Skin of body (tissue), 2 donors: ENCODE data around the gene EDEM3. TPM values are rescaled to one million over a fixed set of nuclear protein-coding genes. Genes with fewer than 3 reads are reported as not detected.
"Not testable (repeated sequence)": the region's sequence is repeated elsewhere in the genome, so short reads cannot be mapped to it uniquely, and the experiment has no call there.

ENCODE experiments used
- DNase-seq: peaks from one replicate; lab custom pipeline; 2025; lab: John Stamatoyannopoulos, UW
- total RNA-seq: library from RNA; depleted of rRNA; stranded (reverse); fragments of >200 nt; gene quantifications from one replicate; pipeline ENCODE4 v1.2.3, GENCODE V29; 2014

EDEM3 gene
- total RNA-seq, 1 donor from 2014 or later = 31.7 TPM

DNA sequence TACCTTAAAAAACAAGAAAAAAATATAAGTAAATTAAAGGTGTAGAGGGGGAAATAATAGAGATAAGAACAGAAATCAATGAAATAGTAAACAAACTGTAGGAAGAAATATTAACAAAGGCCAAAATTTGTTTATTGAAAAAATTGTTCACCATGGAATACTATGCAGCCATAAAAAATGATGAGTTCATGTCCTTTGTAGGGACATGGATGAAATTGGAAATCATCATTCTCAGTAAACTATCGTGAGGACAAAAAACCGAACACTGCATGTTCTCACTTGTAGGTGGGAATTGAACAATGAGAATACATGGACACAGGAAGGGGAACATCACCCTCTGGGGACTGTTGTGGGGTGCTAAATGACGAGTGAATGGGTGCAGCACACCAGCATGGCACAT is 75.2 kb downstream of the EDEM3 start:
- DNase-seq = not testable (repeated sequence)

DNA sequence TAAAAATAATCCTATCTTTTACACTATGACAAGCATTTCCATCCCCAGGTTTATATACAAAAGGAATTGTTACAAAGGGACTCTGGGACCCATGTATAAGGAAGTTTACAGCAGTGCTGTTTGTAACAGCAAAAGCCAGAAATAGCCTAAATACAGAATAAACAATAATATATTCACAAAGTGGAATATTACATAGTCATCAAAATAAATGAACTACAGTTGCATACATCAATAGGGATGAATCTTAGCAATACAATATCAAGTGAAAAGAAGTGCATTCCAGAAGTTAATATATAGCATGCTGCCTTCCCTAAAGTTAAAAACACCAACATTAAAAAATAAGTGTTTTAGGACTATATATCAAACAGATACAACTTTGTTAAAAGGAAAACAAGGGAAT is 77.3 kb downstream of the EDEM3 start:
- no peak for DNase-seq

DNA sequence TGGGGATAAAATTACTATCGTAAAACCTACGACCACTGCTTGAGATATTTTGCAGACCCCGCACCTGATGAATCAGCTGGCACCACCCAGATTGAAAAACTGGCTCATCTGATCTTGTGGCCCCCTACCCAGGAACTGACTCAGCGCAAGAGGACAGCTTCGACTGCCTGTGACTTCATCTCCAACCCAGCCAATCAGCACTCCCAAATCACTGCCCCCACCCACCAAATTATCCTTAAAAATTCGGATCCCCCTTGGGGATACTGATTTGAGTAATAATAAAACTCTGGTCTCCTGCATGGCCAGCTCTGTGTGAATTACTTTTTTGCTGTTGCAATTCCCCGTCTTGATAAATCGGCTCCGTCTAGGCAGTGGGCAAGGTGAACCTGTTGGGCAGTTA is 81.4 kb downstream of the EDEM3 start:
- DNase-seq = no peak

DNA sequence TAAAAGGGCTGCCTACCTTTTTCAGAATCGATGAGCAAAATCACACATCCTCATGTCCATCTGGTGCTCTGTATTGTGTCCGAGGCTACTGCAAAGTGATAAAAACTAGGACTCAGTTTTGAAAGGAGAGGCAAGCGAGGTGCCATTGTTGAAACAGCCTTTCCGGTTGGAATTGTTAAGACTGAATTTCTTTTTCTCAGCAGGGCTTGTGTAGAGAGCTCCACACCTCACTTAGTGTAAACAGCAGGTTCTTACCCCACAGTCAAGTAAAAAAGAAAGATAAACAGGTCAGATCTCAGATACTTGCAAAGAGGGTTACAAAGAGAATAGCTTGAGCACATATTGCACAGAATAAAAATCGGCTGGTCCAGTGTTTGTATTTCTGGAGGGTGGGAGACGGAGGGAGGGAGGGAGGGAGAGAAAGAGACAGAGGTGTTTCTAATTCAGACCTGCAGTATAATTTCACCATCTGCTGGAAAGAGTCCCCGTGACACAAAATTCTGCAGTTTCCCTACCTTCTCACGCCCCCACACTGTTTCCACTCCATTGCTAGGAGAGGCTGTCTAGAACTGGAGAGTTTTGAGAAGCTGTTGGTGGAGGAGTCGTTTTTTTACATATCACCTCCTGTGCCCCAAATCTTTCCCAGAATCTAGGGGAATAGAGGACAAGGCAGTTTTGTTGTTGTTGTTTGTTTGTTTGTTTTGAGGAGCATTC is 82.5 kb downstream of the EDEM3 start:
- no peak for DNase-seq

DNA sequence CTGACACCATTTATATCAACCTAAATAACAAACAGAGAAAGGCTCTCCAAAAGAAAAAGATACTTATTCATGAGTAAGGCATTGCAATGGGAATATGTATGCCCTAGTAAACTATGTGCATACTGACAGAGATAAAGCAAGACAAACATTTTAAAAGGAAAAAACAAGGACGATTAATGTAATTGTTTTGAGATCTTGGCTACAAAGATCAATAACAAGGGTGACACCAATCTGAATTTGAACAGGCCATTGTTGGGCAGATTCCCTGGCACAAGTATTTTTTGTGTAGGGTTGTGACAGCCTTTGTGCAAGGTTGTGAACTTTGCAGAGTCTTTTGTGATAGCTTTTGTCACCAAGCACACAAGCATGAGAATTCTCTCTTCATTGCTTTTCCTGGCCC is 85.3 kb downstream of the EDEM3 start:
- DNase-seq = no peak

DNA sequence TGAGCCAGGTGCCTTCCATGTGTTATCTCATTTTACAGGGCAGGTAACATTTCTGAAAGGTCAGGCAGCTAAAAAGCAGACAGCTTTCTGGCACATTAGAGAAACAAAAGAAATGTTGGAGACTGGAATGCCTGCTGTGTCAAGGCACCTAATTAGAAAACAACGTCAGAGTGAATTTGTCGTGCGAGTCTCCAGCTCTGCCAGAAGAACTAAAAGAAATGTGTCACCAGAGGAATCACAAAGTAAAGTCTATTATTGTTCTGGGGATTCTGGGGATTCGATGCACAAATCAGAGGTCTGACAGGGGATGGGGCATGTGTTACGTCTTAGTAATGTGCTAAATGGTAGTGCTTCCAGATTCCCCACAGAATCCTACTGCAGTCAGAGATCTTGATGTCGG is 89.3 kb downstream of the EDEM3 start:
- DNase-seq = no peak

DNA sequence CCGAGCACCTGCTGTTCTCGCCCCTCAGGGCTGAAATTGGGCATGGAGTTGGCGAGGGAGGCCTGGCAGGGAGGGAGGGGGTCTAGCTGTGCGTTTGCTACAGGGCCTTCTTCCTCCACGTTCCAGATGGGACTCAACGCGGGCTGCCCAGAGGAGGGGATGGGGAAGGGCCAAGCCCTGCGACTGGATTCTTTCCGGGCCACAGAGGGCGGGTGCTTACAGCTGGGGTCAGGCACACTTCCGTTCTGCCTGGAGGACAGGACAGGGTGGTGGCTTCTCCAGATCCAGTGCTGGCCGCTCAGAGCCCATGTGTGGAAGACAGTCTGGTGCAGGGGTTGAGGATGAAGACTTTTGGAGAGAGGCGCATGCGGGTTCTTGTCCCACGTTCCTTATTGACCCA is 90.0 kb downstream of the EDEM3 start:
- DNase-seq = no peak

DNA sequence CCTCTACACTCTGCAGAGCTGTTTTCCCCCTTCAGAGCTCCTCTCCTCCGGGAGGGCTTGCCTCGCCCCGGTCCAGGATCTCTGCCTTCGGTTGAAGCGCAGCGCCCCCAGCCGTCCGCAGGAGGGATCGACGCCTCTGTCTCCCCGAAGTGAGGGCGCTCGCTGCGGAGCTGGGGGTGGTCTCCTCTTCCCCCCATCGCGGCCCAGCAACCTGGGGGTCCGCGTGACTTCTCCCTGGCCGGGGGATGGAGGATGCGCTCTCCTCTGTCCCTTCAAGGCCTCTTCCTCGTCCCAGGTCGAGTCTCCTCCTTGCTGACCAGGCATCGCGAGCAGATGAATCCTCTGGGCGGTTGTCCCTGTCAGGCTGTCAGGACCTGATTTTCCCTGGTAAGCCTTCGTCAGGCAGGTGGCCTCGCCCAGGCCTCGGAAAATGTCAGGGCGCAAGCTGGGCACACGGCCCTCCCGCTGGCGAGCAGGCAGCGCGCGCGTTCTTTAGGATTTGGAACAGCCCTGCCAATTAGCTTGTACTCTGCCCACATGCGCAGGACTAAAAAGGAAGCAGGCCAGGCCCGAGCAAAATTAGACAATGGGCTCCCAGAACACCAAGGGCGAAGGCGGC is 90.5 kb downstream of the EDEM3 start:
- DNase-seq = peak; percentile 38

DNA sequence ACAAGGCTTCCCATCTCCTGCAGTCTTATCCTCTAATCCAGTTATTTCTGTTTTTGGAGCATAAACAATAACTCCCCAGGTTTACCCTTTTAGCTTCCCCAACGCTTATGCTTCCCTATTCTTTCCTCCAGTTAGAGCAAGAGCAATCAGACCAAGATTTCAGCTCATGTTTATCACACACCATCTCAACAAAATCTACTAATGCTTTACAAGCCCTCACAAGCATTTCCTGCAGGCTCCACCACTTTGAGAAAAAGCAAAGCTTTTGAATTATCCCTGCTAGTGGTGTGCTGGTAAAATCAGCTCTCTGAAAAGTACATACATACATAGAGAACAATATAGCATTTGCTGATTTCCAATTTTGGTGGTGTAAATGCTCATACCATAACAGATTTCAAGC is 92.9 kb downstream of the EDEM3 start:
- DNase-seq = no peak

DNA sequence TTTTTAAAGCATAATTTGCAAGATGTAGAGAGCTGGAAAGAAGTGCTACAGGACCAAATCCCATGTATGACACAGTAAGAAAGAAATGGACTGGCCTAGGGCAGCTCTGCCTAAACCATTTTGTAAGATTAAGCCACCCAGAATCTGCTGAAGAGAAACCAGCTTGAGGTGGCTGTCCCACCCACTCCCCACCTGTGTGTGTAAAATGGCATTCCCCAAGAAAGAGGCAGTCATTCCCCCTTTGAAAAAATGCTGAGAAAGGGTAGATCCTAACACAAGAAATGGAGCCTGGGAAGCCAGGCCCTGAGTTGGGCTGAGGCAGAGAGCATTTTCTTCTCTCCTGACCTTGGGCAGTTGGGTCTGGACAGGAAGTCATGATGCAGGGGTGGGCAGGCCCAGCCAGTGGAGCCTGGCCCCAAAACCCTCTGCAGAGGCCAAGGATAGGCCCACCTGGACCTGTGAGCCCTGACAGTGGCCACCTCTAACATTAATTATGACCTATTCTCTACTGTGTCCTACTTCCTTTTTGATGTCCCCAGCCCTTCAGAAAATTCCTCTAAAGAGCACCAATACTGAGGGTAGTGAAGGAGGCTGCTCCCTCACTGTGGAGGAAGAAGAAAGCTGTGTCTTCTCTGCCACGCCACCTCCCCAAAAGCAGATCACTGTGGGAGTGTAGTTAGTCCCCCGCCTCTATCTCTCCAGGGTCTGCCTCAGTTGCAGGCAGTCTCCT is 94.0 kb downstream of the EDEM3 start:
- no peak for DNase-seq

DNA sequence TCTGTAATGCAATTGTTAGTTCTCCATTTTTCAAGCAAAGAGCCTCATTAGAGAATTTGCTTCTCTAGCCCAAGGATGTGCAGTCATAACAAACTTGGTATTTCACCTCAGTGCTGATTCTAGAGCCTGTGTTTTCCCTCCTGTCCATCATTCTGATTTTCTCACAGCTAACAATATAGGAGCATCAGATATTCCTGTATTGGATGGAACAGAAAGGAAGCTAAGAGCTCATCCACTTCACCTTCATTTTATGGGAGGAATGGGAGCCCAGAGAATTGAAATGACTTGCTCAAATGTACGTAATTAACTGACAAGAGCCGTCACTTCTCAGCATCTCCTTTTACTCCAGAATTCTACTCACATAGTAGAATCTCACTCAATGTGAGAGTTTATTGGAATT is 96.6 kb downstream of the EDEM3 start:
- no peak for DNase-seq

DNA sequence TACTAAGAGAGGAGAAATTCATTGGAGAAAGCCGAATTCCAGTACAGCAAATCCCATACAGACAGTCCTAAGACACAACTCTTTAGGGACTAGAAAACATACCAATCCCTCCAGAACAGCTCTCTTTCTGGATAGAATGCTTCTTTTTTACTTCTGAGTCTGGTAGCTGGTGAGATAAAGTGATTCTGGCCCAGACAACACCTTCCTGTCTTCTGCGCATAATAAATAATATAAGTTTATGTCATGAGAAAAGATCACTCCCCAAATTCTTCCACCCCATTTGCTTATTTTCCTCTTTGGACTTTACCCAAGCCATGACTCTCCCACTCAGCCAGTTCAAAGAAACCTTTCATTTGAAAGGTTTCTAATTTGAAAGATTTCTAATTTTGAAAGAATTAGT is 98.4 kb downstream of the EDEM3 start:
- DNase-seq = no peak

DNA sequence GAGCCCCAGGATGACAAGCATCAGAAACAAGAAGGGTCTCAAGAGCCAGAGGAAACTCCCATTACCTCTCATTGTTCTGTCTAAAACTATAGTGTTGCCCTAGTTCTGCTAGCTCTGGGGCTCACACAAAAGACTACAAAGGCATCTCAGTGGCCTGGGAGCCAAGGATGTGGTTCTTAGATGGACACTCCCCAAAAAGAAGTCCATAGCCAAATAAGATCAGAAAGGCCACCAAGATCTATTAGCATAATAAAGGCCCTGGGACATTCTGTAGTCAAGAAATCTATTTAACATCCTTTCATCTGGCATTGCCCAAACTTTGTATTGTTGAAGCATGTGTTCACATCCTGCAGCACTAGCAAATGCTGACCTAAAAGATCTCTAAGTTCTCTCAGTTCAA is 99.5 kb downstream of the EDEM3 start:
- no peak for DNase-seq

DNA sequence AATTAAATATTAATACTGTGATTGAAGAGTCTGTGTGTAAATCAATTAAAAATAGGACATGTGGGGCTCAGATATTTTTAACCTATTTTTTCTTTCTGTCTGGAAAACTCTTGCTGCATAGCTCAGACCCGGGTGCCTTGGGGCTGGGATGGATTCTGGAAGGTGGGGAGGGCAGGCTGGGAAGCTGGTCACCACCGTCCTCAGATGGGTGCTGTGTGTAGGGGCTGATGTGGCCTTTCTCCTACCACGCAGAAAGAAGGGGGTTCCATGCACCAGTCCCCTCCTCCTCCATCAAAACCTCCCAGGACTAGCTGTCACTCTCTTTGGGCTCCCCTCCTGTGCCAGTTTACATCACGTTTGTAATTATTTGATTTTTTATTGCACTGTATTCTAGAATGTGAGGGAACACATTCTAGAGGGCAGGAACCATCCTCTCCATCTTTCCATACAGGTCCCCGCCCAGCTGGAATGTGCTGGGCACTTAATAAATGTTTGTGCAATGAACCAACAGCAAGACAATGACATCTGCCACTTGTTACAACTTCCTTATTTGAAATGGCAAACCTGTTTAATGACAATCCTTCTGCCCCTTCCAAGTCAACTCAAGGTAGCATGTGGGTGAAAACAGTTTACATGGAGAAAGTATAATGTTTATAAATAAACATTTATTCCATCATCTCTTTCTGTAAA is 104.3 kb downstream of the EDEM3 start:
- no peak for DNase-seq

DNA sequence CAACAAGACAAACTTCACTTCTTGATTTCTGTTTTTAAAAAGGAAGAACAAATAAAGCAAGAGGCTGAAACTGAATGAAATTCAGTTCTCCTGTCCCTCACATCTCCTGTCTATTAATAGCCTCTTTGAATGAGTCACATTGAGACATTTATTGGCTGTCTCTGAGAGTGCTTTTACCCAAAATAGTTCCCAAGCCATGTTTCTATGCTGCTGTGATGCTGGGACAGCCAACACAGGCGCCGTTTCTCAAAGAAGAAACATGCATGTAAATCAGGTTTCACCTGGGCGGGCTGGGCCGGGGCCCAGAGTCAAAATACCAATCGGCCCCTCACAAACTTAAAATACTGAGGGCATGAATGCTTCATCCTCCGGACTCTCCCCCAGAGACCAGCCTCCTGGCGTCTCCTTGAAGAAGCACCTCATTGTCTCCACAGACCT is 105.2 kb downstream of the EDEM3 start:
- no peak for DNase-seq

DNA sequence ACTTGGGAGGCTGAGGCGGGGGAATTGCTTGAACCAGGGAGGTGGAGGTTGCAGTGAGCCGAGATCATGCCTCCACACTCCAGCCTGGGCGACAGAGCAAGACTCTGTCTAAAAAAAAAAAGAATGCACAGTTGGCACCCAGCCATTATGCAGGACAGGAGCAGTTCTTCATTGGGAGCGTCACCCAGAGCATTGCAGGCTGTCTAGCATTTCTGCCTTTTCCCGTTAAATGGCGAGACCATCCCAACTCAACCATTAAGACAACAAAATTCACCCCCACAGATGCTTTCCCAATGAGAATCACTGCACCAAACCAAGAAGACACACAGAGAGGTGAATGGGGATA is 105.8 kb downstream of the EDEM3 start:
- no peak for DNase-seq

DNA sequence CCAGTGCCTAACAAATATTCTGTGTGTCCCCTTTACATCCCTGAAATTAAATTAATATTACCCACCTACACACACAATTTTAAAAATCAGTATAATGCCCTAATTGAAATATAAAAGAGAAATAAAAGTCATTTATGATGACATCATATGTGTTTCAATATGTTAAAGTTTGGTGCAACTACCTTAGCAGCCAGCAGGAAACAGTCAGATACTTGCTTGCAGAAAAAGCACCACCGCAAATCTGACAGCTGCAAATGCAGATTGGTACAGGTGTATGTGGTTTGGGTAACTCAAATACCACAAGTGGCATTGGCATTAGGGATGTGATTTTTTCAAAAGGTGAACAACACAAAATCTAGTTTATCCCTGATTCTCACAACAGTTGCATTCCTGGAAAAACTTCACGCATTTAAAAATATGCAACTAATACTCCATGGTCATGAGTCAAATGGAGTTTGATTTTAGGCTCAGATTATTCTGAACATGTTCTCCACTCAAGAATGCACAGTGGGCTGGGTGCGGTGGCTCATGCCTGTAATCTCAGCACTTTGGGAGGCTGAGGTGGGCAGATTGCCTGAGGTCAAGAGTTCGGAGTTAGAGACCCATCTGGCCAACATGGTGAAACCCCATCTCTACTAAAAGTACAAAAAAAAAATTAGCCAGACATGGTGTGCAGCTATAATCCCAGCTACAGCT is 106.3 kb downstream of the EDEM3 start:
- no peak for DNase-seq

DNA sequence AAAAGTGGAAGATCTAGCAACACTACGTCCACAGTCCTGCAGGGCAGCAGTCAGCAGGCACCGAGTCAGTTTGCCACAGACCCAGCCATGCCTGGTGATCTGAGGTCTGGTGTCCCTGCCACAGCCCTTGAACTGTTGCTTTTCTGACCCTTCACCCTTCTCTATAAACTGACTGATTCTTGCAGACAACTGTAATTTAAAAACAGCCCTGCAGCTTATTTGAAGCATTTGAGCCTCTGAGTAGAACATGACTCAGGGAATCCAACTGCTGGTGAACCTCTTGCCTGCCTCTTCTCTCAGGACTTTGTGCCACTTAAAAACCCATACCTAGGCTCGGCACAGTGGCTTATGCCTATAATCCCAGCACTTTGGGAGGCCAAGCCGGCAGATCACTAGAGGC is 107.2 kb downstream of the EDEM3 start:
- no peak for DNase-seq

DNA sequence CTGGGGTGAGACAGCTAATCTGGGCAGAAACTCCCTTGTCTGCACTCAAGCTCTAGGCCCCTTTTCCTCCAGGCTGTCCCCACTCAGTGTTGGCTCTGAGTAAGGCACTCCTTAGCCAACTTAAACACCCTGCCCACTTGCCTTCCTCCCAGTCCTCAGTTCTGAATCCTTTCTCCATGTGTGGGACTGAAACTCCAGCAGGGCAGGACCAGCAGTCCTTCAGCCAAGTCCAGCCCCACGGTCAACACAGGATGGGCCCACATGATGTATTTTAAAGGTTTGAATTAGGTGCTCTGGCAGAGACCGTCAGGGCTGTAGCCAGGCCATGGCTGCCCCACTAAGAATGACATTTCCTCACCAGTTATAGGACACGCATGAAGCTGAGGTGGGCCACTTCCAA is 107.8 kb downstream of the EDEM3 start:
- no peak for DNase-seq

DNA sequence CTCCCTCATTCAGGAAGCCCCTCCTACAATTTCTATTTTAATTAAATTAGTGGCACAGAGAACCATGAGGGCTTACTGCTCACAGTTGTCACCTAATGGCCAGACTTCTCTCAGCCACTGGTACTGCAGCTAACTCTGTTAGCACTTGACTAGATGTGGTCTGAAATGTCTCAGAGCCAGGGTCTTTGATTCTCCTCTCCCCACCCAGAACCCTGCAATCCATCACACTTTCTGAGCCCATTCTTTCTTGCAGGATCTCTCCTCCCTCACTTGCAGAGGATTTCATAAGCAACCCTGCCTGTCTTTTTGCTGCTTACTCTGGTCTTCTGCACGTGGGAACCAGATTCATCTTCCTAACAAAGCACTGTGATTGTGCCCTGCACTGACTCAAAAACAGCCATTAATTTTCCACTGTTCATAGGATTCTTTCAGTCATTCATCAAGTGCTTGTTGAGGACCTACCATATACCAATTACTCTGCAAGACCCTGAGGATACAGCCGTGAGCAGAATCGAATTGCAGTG is 108.4 kb downstream of the EDEM3 start:
- DNase-seq = no peak

DNA sequence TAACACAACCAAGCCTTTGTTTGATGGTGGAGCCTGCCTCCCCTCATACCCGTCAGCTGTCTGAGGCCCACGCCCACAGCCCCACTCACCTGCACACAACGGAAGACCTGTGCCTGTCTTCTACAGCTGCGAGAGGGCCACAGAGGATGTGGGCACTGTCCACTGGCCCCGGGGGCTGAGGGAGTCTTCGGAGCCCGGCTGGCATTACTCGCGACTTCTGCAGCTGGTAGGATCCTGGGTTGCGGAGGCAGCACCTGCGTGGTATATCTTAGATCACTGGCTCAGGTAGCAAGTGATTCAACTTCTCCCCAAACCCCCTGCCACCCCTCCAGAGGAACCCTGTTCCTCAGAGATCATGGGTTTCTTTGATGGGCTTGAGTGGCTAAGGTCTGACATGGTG is 109.9 kb downstream of the EDEM3 start:
- no peak for DNase-seq
